Kidney (tissue), 14 donors: ENCODE results near the gene H2BW1. TPM values are rescaled to one million over a fixed set of nuclear protein-coding genes. Genes with fewer than 3 reads are reported as not detected.
"Not testable (repeated sequence)": the region's sequence is repeated elsewhere in the genome, so short reads cannot be mapped to it uniquely, and the experiment has no call there.

ENCODE experiments used
- DNase-seq, 5 donors: peaks; one replicate each; pipeline ENCODE4 v3.0.0-alpha.2; 2013 to 2020
- FAIRE-seq: peaks from 2 replicates; lab custom pipeline; 2012; peaks lifted over from hg19 to GRCh38; lab: Jason Lieb, UNC
- H3K27ac ChIP-seq, 2 donors: one replicate each; pipeline ENCODE4 v1.7.0; 2013; ENCODE audit warnings: low read depth in 2 of 2, low read length in 2 of 2, inconsistent platforms in 1 of 2
- H3K27me3 ChIP-seq: one replicate; pipeline ENCODE4 v1.7.1; 2013; ENCODE audit warnings: low read length, inconsistent platforms; ENCODE audit not compliant: control insufficient read depth, insufficient read depth
- H3K36me3 ChIP-seq, 3 donors: one replicate each; pipeline versions ENCODE4 v1.7.0 to v1.7.1; 2013; ENCODE audit warnings: low read length in 3 of 3, control low read depth in 1 of 3, inconsistent platforms in 1 of 3; ENCODE audit not compliant: insufficient read depth in 3 of 3, control insufficient read depth in 2 of 3
- H3K4me1 ChIP-seq, 3 donors: one replicate each; pipeline versions ENCODE4 v1.7.0 to v1.7.1; 2013; ENCODE audit warnings: low read length in 3 of 3, inconsistent platforms in 1 of 3, low read depth in 1 of 3; ENCODE audit not compliant: control insufficient read depth in 2 of 3, insufficient read depth in 2 of 3
- H3K4me3 ChIP-seq, 3 donors: one replicate each; pipeline versions ENCODE4 v1.7.0 to v1.8.1; 2013; ENCODE audit warnings: low read length in 3 of 3, control low read depth in 1 of 3, inconsistent platforms in 1 of 3
- H3K9ac ChIP-seq, 3 donors: one replicate each; pipeline versions ENCODE4 v1.7.0 to v1.7.1; 2013; ENCODE audit warnings: low read length in 3 of 3, control low read depth in 1 of 3, inconsistent platforms in 1 of 3
- H3K9me3 ChIP-seq, 3 donors: one replicate each; pipeline versions ENCODE4 v1.7.0 to v1.7.1; 2013; ENCODE audit warnings: low read length in 3 of 3, control low read depth in 1 of 3, inconsistent platforms in 1 of 3; ENCODE audit not compliant: control insufficient read depth in 2 of 3, insufficient read depth in 1 of 3
- CTCF ChIP-seq: IDR thresholded peaks from 3 replicates; pipeline ENCODE4 v1.5.1; 2012; ENCODE audit warnings: mild to moderate bottlenecking, moderate library complexity, borderline replicate concordance; ENCODE audit not compliant: insufficient read depth; ENCODE audit errors: extremely low read depth
- intact Hi-C: fragments of 100-400 bp; cut with DNase I; formaldehyde crosslinking; loops from one replicate; pipeline ENCODE4 v1.11.1; 2022
- polyA plus RNA-seq: library from polyadenylated mRNA; stranded (reverse); fragments of 350-450 nt; fragmentation: Illumina TruSeq; extraction: RNeasy Lipid Tissue Mini Kit (QIAGEN cat#74804); gene quantifications from one replicate; pipeline ENCODE4 v1.2.3, GENCODE V29; 2014; ENCODE audit warnings: low read depth, low replicate concordance; ENCODE audit not compliant: insufficient read depth
- total RNA-seq: library from RNA; stranded (reverse); fragmentation: NEBNext Ultra II Directional; extraction: Animal tissue kit (Norgen Biotek cat#: 25700); gene quantifications from one replicate; pipeline ENCODE4 v1.2.1, GENCODE V29; 2021
- donor health status: control.
- donor health status: control.
- donor health status: control.
- donor health status: control.
- donor health status: control.
- donor health status: DM: yes; HTN: yes; CAD: no.
- donor health status: Normal renal cell carcinoma (clear cell type).

Gene H2BW1
- total and polyA plus RNA-seq, 2 donors from 2014 or later, result not detected

- DNase-seq (no peak), FAIRE-seq (no peak)
- Histone ChIP-seq H3K4me1 (no peaks in the 10 kb centered on the region), H3K27ac (no peak overlapping the region), H3K27me3 (no peaks in the 10 kb centered on the region), H3K9me3 (no peaks in the 10 kb centered on the region), H3K4me3 (no peak overlapping the region), H3K36me3 (no peaks in the 10 kb centered on the region), H3K9ac (no peak overlapping the region)
- intact Hi-C loops, result no loop called here
- no peak for TF ChIP-seq CTCF
Measured at GRCh38 chrX:103999234-103999633, 14.3 kb downstream of the H2BW1 start.

- intact Hi-C loops, H3K9me3 ChIP-seq, H3K36me3 ChIP-seq, H3K4me3 ChIP-seq, H3K9ac ChIP-seq, H3K4me1 ChIP-seq, H3K27me3 ChIP-seq, DNase-seq, H3K27ac ChIP-seq, FAIRE-seq: not testable (repeated sequence)
Measured at GRCh38 chrX:103983508-103983907, 30.0 kb downstream of the H2BW1 start.

GRCh38 chrX:103962411-103963278, 50.9 kb downstream of the H2BW1 start, which contains the start of gene TMSB15B:
Gene TMSB15B, plus strand, starts transcription at chrX:103962627.
- FAIRE-seq, H3K4me1 ChIP-seq, H3K27ac ChIP-seq, H3K36me3 ChIP-seq, H3K9me3 ChIP-seq, H3K27me3 ChIP-seq, intact Hi-C loops, H3K9ac ChIP-seq, H3K4me3 ChIP-seq, DNase-seq: not testable (repeated sequence)

Other genes with a start within 250 kb of the H2BW1 start
- gene PLP1, start 236.9 kb downstream of the H2BW1 start, total RNA-seq, result 2.4 TPM
- 1.1 TPM for gene PLP1, start 236.9 kb downstream of the H2BW1 start, polyA plus RNA-seq
- 1.1 TPM for gene RAB9B, start 181.5 kb downstream of the H2BW1 start, total RNA-seq
- gene RAB9B, start 181.5 kb downstream of the H2BW1 start, polyA plus RNA-seq, result 0.26 TPM
- 2.0 TPM for gene TMSB15B, start 51.1 kb downstream of the H2BW1 start, total RNA-seq
- 1.7 TPM for gene TMSB15B, start 51.1 kb downstream of the H2BW1 start, polyA plus RNA-seq
- not detected for gene H2BW2, start 26.2 kb upstream of the H2BW1 start, total RNA-seq
- gene H2BW2, start 26.2 kb upstream of the H2BW1 start, polyA plus RNA-seq, result not detected
- gene TMSB15C, start 62.5 kb upstream of the H2BW1 start, total RNA-seq, result 1.5 TPM
- 0.28 TPM for gene TMSB15C, start 62.5 kb upstream of the H2BW1 start, polyA plus RNA-seq
- 0.79 TPM for gene ZCCHC18, start 98.8 kb upstream of the H2BW1 start, total RNA-seq
- 3.3 TPM for gene ZCCHC18, start 98.8 kb upstream of the H2BW1 start, polyA plus RNA-seq
- 12.1 TPM for gene SLC25A53, start 143.3 kb upstream of the H2BW1 start, total RNA-seq
- 5.0 TPM for gene SLC25A53, start 143.3 kb upstream of the H2BW1 start, polyA plus RNA-seq
- gene FAM199X, start 152.7 kb upstream of the H2BW1 start, total RNA-seq, result 37.4 TPM
- 12.6 TPM for gene FAM199X, start 152.7 kb upstream of the H2BW1 start, polyA plus RNA-seq
- not detected for gene ESX1, start 241.2 kb upstream of the H2BW1 start, total RNA-seq
- not detected for gene ESX1, start 241.2 kb upstream of the H2BW1 start, polyA plus RNA-seq